ENCODE measurements around the gene ADGRV1.
"Not testable (repeated sequence)": the region's sequence is repeated elsewhere in the genome, so short reads cannot be mapped to it uniquely, and the experiment has no call there.

Gene ADGRV1

DNA sequence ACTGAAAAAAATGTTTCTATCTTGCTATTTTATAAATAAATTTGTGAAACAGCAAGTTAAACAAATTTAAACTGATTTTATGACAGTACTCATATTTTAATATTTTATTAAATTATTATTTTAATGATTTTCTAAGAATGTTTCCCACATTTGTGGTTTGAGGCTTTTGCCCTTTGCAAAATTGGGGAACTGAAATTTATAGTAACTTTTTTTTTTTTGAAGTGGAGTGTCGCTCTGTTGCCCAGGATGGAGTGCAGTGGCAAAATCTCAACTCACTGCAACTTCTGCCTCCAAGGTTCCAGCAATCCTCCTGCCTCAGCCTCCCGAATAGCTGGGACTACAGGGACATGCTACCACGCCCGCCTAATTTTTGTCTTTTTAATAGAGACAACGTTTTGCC, 7.2 kb upstream of the ADGRV1 start:
- no peak for DNase-seq (ENCODE audit: low read depth in 2 of 2)

DNA sequence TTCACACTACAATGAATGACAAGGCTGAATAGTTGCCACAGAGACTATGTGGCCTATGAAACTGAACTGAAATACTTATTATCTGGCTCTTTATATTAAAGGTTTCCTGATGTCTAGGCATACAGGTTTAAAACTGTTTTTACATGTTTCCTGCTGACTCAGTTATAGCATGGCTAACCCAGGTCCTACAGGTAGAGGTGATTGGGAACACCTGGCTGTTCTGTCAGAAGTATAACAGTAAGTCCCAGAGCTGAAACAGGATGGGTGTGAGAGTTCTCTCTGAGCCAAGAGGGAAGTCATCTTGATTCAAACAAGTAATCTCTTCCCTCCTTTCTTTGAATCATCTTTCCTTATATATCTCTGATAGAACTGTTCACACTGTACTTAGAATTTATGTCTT, 4.9 kb upstream of the ADGRV1 start:
- DNase-seq (ENCODE audit: low read depth in 2 of 2), result no peak

DNA sequence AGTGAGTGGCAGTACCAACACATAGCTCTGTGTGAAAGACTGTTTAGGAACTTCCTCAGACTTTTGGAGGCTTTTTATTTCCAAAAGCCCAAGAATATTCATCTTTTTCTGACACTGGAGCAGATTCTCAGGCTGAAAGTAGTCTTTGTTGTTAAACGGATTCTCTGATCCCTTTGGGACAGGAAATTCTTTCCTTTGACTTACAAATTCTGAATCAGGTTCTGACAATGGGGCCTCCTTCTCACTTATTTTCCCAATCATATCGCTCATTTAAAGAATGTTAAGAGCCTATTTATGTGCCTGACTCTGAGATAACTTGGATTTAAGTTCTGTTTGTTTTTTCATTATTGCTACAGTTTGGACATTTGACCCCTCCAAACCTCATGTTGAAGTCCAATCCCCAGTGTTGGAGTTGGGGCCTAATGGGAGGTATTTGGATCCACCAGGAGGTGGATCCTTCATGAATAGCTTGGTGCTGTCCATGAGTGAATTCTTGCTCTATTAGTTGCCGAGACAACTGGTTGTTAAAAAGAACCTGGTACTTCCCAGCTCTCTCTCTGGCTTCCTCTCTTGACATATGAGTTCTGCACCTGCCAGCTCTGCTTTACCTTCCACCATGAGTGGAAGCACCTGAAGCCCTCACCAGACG, 4.1 kb upstream of the ADGRV1 start:
- no peak for DNase-seq (ENCODE audit: low read depth in 2 of 2)

DNA sequence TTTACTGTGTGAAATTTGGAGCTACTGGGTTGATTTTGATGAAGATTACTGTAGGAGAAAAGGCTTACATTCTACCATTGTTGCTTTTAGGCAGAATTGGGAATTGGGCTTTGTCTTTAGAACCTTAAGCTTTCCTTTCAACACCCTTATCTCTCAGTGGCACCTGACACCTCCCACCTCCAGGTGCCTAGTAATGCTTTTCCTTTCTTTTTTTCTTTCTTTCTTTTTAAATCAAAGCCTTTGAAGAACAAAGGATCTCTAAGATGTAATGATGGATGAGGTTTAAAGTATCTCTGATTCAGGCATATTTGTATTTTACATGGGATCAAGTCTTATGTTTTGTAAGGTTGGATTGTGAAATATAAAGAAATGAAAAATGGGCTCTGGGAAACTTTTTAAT, 2.9 kb upstream of the ADGRV1 start:
- DNase-seq (ENCODE audit: low read depth in 2 of 2), result no peak

DNA sequence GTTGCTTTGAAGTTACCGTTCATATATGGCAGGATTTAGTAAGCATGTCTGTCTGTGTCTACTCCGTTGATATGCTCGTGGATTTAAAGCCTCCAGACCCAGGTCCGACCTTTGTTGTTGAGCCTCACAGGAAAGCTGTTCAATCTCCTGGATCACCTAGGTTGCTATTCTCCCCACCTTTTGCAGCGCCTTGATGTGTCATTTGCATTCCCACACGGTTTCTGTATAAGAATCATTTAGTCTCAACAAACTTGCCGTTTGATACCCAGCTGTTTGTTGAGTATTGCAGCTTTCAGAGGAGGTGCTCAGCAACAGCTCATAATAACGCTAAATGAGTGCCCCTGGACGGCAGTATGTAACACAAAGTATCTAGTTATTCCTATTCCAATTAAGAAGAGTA, 1.2 kb upstream of the ADGRV1 start:
- no peak for DNase-seq (ENCODE audit: low read depth in 2 of 2)

DNA sequence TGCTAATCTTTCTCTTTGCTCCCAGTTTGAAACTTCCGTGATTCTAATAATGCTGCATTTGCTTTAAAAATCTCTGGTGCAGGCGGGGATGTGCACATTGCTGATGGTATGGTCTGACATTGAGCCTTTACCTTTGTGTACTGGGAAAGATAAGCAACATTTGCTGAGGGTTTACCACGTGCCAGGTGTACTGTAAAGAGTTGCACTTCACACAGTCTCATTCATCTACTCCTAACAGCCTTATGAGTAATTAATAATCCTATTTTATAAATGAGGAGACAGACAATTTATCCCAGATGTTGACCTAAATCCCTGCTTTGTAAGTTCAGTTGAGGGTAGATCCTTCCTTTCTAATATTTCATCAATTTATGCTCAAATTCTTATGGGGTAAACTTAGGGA, 726 bp upstream of the ADGRV1 start:
- no peak for DNase-seq (ENCODE audit: low read depth in 2 of 2)

DNA sequence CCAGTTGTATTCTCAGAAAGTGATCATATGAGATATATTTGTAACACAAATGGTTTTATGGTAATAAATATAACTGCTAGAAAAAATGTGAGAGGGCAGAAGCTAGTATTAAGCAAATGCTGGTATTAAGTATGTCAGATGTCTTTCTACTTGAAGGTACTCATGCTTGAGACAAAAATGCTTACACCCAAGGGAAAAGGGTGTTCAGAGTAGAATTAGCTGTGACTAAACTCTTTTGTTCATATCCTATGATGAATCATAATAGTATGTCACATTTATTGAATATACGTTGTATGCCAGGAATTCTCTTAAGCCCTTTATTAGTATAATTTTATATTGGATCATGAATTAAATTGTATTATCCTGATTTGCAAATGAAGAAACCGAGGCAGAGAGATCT, 2.2 kb downstream of the ADGRV1 start:
- no peak for DNase-seq (ENCODE audit: low read depth in 2 of 2)

DNA sequence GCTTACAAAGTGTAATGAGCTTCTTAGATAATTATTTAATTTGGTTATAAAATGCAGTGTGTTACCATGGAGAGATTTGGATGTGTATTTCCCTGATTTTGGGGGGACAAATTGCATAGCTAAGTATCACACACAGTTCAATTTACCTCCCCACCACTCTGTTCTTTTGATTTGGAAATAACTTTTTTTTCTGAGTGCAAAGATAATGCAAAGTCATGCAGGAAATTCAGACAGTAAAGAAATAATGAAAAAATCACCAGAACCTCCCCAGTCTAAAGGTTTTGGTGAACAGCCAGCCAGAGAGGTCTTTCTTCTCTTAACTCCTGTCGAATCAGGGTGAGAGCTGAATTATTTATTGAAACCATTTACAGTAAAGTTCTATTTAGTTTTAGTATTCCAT, 3.2 kb downstream of the ADGRV1 start:
- DNase-seq (ENCODE audit: low read depth in 2 of 2), result no peak

DNA sequence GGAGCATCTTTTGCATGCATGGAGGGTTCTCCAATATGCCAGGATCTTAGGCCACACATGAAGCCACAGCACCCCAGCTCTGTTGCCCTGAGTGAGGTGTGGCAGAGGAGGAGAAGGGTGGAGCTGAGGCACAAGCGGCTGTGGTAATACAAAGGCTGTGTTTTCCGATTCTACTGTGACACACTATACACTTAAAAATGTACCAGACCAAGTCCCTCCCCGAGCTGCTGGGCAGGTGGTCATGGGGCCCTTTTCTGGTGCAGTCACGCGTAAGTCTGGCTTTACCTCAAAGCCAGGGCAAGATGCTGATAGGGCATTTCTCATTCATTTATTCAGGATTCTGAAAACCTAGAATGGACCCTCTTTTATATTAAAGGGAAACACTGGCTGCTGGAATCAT, 3.7 kb downstream of the ADGRV1 start:
- DNase-seq (ENCODE audit: low read depth in 2 of 2), result no peak

DNA sequence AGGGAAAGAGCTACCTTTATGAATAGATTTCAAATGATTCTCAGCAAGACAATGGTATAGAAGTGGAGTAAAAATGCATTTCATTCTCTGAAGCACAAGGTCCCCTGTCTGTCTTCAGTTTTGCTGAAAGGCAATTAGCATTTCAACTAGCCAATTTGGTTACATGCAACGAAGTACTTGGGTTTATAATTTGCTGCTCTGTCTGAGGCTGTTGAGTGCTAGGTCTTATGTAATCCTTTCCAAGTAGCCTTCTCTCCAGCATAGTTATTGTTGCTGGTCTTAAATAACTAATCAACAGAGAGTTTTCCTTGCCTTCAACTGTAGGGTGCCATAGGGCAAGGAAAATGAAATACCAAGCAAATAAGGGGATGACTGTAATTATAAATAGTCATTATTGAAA, 4.5 kb downstream of the ADGRV1 start:
- no peak for DNase-seq (ENCODE audit: low read depth in 2 of 2)

DNA sequence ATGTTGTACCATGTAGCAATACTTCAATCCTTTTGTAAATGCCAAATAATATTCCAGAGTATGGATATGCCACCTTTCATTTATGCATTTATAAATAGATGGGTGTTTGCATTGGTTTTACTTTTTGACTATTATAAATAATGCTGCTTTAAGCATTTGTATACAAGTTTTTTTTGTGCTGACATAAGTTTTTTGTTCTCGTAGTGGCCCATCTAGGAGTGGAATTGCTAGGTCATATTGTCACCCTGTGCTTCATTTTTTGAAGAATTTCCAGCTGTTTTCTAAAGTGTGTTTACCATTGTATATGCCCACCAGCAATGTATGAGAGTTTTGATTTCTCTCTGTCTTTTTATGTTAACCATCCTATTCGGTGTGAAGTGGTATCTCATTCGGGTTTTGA, 6.9 kb downstream of the ADGRV1 start:
- no peak for DNase-seq (ENCODE audit: low read depth in 2 of 2)

DNA sequence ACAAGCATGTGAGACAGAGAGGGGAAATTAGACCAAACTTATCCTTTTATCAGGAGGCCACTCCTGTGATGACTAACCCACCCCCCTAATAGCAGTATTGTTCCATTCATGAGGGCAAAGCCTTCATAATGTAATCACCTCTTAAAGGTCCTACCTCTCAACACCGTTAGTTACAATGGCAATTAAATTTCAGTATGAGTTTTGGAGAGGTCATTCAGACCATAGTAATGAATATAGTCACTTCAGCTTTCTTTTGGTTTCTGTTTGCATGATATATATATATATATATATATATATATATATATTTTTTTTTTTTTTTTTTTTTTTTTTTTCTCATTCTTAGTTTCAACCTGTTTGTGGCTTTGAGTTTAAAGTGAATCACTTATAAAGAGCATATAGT, 10.5 kb downstream of the ADGRV1 start:
- DNase-seq (ENCODE audit: low read depth in 2 of 2), result no peak

DNA sequence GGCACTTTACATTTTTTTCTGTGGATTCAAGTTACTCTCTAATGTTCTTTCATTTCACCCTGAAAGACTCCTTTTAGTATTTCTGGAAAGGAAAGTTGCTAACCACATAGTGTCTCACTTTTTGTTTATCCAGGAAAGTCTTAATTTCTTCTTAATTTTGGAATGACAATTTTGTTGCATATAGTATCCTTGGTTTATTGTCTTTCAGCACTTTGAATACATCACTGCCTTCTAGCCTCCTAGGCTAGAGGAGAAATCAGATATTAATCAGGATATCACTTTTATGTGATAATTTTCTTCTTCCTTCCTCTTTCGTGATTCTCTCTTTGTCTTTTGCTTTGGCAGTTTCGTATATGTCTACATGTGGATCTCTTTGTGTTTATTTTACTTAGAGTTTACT, 11.4 kb downstream of the ADGRV1 start:
- no peak for DNase-seq (ENCODE audit: low read depth in 2 of 2)

DNA sequence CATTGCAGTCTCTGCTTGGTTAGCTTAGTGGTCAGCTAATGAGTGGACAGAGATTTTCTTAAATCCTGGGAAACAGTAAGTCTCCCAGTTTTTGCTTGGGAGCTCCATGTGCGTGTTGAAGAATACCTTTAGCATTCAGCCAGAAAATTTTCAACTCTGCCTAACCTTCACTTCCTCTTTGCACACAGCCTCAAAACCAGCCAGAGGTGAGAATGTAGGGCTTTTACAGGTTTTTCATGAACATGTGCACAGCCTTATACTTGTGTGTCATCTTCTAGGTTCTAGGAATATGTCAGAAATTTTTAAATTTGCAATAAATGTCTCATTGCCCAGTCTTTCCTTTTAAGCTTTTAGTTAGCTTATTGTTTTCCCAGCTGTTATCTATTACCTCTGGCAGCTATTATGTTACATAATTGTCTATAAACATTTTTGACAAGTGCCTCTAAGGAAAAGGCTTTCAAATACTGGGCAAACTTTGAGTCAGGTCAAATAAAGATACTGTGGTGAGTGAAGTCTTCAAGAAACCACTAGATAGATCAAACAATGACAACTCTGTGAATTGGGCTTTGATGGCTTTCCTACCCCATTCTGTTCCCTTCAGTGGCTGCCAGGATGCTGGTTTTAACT, 12.7 kb downstream of the ADGRV1 start:
- no peak for DNase-seq (ENCODE audit: low read depth in 2 of 2)

DNA sequence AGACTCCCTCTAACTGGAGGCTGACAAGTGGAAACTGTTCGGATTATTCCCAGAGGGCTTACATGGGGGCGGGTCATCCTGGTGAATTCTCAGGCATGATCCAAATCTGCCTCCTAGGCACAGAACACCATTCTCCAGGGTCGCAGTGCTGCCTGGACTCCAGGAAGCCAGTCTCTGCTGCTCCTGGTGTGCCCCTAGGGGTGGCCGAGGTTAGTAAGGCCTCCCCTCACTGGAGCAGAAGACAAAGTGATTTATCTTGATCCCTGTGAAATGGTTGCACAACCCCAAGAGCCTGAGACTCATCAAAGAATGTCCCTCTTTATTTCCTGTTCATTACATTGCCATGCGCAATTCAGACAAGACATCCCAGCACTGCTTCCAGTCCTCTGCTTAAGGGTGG, 17.1 kb downstream of the ADGRV1 start:
- DNase-seq (ENCODE audit: low read depth in 2 of 2), result no peak

DNA sequence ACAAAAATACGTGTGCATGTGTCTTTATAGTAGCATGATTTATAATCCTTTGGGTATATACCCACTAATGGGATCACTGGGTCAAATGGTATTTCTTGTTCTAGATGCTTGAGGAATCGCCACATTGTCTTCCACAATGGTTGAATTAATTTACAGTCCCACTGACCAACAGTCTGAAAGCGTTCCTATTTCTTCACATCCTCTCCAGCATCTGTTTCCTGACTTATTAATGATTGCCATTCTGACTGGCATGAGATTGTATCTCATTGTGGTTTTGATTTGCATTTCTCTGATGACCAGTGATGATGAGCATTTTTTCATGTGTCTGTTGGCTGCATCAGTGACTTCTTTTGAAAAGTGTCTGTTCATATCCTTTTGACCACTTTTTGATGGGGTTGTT, 18.0 kb downstream of the ADGRV1 start:
- not testable (repeated sequence) for DNase-seq (ENCODE audit: low read depth in 2 of 2)

DNA sequence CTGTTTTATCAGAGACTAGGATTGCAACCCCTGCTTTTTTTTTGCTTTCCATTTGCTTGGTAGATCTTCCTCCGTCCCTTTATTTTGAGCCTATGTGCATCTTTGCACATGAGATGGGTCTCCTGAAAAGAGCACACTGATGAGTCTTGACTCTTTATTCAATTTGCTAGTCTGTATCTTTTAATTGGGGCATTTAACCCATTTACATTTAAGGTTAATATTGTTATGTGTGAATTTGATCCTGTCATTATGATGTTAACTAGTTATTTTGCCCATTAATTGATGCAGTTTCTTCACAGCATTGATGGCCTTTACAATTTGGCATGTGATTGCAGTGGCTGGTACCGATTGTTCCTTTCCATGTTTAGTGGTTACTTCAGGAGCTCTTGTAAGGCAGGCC, 21.3 kb downstream of the ADGRV1 start:
- DNase-seq (ENCODE audit: low read depth in 2 of 2), result not testable (repeated sequence)

DNA sequence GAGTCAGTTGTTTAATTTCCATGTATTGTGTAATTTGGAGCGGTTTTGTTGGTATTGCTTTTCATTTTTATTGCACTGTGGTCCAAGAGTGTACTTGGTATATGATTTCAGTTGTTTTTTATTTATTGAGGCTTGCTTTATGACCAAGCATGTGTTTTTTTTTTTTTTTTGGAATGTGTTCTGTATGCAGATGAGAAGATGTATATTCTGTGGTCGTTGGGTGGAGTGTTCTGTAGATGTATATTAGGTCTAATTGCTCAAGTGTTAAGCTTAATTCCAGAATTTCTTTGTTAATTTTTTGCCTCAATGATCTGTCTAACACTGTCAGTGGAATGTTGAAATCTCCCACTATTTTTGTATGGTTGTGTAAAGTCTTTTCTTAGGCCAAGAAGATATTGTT, 23.4 kb downstream of the ADGRV1 start:
- DNase-seq (ENCODE audit: low read depth in 2 of 2), result no peak

DNA sequence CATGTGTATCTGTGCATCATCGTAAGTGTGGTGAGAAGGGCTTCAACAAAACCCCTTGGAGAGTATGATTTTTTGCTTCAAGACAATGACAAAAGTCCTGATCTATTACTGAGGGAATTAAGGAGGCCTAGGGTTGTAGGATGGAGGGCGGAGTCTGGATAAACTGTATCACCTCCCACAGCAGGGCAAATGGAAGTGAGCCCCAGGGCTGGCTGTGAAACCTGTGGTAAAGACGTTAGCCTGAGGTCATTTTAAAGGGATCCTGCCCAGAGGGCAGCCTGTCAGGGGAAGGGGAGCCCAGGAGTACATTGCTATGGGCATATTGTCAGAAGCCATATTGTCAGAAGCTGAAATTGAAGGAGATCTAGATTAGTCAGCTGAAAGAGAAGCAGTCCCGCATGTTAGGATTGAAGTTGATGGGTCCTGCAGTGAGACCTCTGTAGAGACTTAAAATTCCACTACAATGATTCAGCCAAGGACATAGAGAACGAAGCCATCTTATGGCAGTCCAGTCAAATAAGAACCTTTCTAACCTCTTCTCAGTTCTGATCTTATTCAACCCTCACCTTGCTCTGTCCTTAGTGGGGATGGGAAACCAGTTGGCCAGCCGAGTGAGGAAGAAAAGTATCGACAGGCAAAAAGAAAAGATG, 26.9 kb downstream of the ADGRV1 start:
- no peak for DNase-seq (ENCODE audit: low read depth in 2 of 2)

DNA sequence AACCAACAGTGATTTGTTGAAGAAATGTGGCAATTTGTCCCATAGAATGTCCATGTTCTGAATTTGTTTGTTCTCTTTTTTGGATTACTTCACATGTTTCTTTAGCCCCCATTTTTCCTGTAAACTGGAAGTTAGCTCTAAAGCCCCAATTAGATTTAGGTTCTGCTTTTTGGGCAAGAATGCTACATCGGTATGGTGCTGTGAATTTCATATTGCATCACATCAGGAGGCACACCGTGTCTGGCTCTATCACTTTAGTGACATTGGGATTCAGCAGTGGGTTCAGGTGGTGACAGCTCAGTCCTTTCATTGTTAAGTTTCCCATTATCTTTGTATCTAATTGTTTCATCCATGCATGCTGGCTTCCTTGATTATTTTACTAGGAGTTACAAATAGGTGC, 27.9 kb downstream of the ADGRV1 start:
- no peak for DNase-seq (ENCODE audit: low read depth in 2 of 2)

DNA sequence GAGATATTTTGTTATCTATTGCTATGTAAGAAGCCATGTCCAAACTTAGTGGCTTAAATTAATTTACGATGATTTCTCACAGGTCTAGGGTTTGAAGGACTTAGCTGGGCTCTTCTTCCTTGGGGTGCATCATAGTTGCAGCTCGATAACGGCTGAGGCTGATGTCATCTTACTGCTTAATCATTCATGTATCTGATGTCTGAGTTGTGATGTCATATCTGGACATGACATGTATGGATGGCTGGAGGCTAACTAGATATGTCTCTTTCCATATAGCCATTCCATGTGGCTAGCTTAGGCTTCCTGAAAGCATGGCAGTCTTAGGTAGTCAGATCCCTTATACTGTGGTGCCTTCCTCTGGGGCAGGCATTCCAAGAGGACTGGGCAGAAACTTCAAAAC, 31.6 kb downstream of the ADGRV1 start:
- DNase-seq (ENCODE audit: low read depth in 2 of 2), result no peak

DNA sequence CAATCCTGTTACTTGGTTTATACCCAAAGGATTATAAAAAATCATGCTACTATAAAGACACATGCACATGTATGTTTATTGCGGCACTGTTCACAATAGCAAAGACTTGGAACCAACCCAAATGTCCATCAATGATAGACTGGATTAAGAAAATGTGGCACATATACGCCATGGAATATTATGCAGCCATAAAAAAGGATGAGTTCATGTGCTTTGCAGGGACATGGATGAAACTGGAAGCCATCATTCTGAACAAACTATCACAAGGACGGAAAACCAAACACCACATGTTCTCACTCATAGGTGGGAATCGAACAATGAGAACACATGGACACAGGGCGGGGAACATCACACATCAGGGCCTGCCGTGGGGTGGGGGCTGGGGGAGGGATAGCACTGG, 34.5 kb downstream of the ADGRV1 start:
- DNase-seq (ENCODE audit: low read depth in 2 of 2), result not testable (repeated sequence)

DNA sequence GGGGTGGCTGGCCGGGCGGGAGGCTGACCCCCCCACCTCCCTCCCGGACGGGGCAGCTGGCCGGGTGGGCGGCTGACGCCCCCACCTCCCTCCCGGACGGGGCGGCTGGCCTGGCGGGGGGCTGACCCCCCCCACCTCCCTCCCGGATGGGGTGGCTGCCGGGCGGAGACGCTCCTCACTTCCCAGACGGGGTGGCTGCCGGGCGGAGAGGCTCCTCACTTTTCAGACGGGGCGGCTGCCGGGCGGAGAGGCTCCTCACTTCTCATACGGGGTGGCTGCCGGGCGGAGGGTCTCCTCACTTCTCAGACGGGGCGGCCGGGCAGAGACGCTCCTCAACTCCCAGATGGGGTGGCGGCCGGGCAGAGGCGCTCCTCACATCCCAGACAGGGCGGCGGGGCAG, 37.2 kb downstream of the ADGRV1 start:
- DNase-seq (ENCODE audit: low read depth in 2 of 2), result not testable (repeated sequence)

DNA sequence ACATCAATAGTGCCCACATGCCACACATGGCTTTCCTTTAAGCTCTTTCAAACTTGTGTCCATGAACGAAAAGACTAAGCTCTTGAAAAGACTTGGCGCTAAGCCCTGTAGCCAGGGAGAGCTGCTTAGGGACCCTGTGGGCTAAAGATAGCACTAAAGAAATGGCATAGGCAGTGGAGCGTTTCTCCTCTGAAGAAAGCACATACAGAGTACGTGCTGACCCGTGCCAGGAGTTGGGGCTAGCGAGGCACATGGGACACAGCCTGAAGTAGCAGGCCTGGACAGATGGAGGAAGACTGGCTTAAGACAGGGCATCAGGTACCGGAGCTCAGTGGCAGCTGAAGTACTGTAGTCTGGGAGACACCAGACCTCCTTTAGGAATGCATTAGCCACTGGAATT, 39.7 kb downstream of the ADGRV1 start:
- no peak for DNase-seq (ENCODE audit: low read depth in 2 of 2)
